BLaER1 (cell line): ENCODE data around the gene KLHL8.

Source experiments
- H3K27ac ChIP-seq: shearing (Covaris generic); formaldehyde crosslinking; 2 replicates; pipeline ENCODE4 v1.8.1; 2022
- H3K27me3 ChIP-seq: shearing (Covaris generic); formaldehyde crosslinking; 2 replicates; pipeline ENCODE4 v1.8.1; 2022
- H3K36me3 ChIP-seq: shearing (Covaris generic); formaldehyde crosslinking; 2 replicates; pipeline ENCODE4 v1.8.1; 2022
- H3K4me1 ChIP-seq: shearing (Covaris generic); formaldehyde crosslinking; 2 replicates; pipeline ENCODE4 v1.8.1; 2022
- H3K4me2 ChIP-seq: shearing (Covaris generic); formaldehyde crosslinking; 2 replicates; pipeline ENCODE4 v1.8.1; 2022
- H3K4me3 ChIP-seq: shearing (Covaris generic); formaldehyde crosslinking; 2 replicates; pipeline ENCODE4 v1.8.1; 2022
- H3K9ac ChIP-seq: shearing (Covaris generic); formaldehyde crosslinking; 2 replicates; pipeline ENCODE4 v1.8.1; 2022
- H3K9me3 ChIP-seq: shearing (Covaris generic); formaldehyde crosslinking; 2 replicates; pipeline ENCODE4 v1.8.1; 2022
- H4K20me1 ChIP-seq: shearing (Covaris generic); formaldehyde crosslinking; 2 replicates; pipeline ENCODE4 v1.8.1; 2022
- Cebpa-rat ChIP-seq: shearing (Covaris generic); IDR thresholded peaks from 2 replicates; pipeline ENCODE4 v1.8.1; 2022

The KLHL8 gene

DNA sequence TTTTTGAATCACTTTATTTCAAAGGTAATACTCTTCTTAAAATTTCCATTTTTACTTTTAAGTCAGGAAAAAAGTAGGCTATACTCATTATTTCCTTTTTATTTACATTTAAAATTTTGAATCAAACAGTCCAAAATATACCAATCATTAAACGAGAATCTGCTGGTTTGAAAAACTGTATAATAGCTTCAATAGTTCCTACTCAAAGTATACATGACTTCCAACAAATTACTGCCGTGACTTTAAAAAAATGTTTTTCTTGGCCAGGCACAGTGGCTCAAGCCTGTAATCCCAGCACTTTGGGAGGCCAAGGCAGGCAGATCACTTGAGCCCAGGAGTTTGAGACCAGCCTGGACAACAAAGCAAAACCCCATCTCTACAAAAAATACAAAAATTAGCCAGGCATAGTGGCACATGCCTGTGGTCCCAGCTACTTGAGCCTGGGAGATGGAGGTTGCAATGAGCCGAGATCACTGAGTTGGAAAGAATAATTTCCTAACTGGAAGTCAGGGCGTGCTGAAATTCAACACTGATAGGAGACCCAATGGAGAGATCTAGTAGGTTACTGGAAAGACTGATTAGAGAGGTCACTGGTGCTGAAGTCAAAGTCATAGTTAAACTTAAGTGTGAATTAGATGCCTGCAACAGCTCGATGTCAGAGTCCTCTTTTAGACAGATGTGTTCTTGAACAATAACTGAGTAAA, 9.0 kb downstream of the KLHL8 start:
- peaks cover 21% of the 10 kb centered on the region for H3K36me3 ChIP-seq
- H3K4me3 ChIP-seq, result no peak overlapping the region
- H3K9ac ChIP-seq, result no peak overlapping the region
- peaks cover 9% of the 10 kb centered on the region; the same call in 1 of the 2 replicates for H3K4me1 ChIP-seq
- H3K27ac ChIP-seq, result no peak overlapping the region
- peaks cover 57% of the 10 kb centered on the region for H4K20me1 ChIP-seq
- peaks cover 19% of the 10 kb centered on the region for H3K9me3 ChIP-seq
- no peak overlapping the region for H3K4me2 ChIP-seq
- H3K27me3 ChIP-seq, result no peaks in the 10 kb centered on the region
- no peak for TF ChIP-seq Cebpa-rat

DNA sequence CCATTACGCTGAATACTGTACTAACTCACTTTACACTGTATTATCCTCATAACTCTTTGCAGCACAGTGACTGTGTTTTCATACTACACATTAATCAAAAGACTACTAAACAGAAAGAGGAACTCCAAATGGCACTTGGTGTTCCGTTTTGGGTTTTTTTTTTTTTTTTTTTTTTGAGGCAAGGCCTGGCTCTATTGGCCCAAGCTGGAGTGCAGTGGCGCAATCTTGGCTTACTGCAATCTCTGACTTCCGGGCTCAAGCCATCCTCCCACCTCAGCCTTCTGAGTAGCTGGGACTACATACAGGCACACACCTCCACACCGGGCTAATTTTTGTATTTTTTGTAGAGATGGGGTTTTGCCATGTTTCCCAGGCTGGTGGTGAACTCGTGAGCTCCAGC, 10.7 kb downstream of the KLHL8 start:
- Histone ChIP-seq H3K9ac (no peak overlapping the region), H3K27ac (no peak overlapping the region), H3K4me1 (peaks cover 9% of the 10 kb centered on the region; the same call in 1 of the 2 replicates), H3K27me3 (no peaks in the 10 kb centered on the region), H3K4me2 (no peak overlapping the region), H3K9me3 (peaks cover 34% of the 10 kb centered on the region), H3K36me3 (peaks cover 34% of the 10 kb centered on the region), H4K20me1 (peaks cover 48% of the 10 kb centered on the region), H3K4me3 (no peak overlapping the region)
- no peak for TF ChIP-seq Cebpa-rat

DNA sequence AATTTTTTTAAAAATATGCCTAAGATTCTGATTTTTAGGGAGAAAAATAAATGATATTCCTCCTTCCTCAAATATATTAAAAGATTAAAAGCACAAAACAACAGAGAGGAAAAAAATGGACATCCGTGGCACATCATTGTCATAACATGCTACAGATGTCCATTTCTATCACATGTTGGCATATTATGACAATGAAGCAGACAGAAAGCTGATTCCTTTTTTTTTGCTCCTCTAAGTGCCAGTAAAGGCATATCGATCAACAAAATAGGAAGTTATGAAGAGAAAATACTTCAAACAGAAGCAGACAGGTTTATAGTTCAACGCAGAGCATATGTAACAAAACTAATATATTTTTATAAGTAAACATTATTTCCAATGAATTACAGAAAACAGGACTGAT, 11.2 kb downstream of the KLHL8 start:
- no peak overlapping the region for H3K27ac ChIP-seq
- peaks cover 9% of the 10 kb centered on the region; the same call in 1 of the 2 replicates for H3K4me1 ChIP-seq
- peaks cover 51% of the 10 kb centered on the region for H4K20me1 ChIP-seq
- no peak overlapping the region for H3K4me3 ChIP-seq
- H3K27me3 ChIP-seq, result no peaks in the 10 kb centered on the region
- H3K4me2 ChIP-seq, result no peak overlapping the region
- peaks cover 38% of the 10 kb centered on the region for H3K9me3 ChIP-seq
- no peak for TF ChIP-seq Cebpa-rat
- H3K9ac ChIP-seq, result no peak overlapping the region
- peaks cover 38% of the 10 kb centered on the region for H3K36me3 ChIP-seq

DNA sequence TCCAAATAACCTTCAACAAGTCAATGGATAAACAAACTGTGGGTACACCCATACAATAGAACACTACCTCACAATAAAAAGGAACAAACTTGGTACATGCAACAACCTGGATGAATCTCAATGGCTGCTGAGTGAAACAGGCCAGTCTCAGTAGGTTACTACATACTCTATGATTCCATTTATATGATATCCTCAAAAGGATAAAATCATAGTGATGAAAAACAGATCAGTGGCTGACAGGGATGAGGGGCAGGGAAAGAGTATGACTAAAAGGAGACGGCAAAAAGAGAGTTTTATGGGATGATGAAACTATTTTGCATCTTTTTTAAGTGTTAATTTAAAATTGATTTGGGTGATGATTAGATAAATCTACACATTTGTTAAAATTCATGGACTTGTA, 15.9 kb downstream of the KLHL8 start:
- Histone ChIP-seq H3K9ac (no peak overlapping the region), H3K27me3 (no peaks in the 10 kb centered on the region), H4K20me1 (peaks cover 42% of the 10 kb centered on the region), H3K27ac (no peak overlapping the region), H3K9me3 (peaks cover 69% of the 10 kb centered on the region), H3K4me3 (no peak overlapping the region), H3K4me1 (peaks cover 5% of the 10 kb centered on the region; the same call in 1 of the 2 replicates), H3K4me2 (no peak overlapping the region), H3K36me3 (peaks cover 61% of the 10 kb centered on the region)
- no peak for TF ChIP-seq Cebpa-rat

DNA sequence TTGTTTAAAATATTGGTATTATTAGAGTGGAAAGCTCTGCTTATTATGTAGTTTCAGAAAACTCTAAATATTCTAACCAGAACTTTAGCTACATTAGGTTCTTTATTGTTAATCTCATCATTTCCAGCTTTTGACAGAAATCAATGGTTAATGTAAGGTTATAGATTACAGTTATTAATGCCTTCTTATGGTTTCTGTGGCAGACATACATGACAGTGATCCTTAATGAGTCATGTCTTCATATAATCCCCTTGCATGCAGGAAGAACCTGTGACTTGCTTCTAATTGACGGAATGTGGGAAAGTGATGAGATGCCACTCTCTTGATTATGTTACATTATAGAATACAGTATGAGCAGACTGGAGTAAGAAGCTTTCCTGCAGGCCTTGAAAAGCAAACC, 23.5 kb downstream of the KLHL8 start:
- Histone ChIP-seq H3K4me2 (no peak overlapping the region), H3K4me1 (no peaks in the 10 kb centered on the region), H3K9me3 (peaks cover 15% of the 10 kb centered on the region), H4K20me1 (peaks cover 58% of the 10 kb centered on the region), H3K36me3 (peaks cover 27% of the 10 kb centered on the region; the same call in 1 of the 2 replicates), H3K27ac (no peak overlapping the region), H3K9ac (no peak overlapping the region), H3K27me3 (no peaks in the 10 kb centered on the region), H3K4me3 (no peak overlapping the region)
- no peak for TF ChIP-seq Cebpa-rat

DNA sequence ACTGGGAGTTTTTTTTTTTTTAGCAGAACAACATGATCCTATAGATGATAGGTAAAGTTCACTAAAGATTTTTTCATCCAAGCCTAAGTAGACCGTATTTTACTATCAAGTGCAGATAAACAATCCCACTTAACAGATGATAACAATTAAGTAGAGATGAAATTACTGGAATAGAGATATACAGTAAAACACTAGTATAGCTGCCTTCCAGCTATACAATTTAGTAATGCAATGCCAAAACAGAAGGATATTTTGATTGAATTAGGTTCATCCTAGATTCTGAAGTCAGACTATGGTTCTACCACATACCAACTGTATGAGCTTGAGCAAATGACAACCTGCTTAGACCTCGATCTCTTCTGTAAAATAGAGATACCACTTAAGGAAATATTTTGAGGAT, 24.3 kb downstream of the KLHL8 start:
- H3K9me3 ChIP-seq, result peaks cover 13% of the 10 kb centered on the region

DNA sequence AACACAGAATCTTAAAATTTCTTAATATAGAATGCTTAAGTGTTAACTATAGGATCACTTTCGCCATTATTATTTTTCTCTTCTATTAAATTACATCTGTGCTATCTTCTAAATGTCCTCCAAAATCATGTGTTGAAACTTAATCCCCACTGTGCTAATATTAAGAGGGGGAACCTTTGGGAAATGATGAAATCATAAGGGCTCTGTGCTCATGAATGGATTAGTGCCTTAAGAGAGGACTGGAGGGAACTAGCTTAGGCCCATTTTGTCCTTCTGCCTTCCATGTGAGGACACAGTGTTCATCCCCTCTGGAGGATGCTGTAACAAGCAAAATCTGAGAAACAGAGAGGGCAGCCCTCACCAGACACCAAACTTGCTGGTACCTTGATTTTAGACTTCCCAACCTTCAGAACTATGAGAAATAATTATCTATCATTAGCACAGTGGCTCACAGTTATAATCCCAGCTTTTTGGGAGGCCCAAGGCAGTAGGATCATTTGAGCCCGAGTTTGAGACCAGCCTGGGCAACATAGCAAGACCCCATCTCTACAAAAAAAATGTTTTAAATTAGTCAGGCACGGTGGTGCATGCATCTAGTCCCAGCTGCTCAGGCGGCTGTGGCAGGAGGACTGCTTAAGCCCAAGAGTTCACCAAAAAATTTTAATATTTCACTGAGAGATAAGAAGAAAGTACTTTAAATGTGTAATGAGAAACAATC, 26.3 kb downstream of the KLHL8 start:
- peaks cover 24% of the 10 kb centered on the region; the same call in 1 of the 2 replicates for H3K36me3 ChIP-seq
- peaks cover 40% of the 10 kb centered on the region for H4K20me1 ChIP-seq
- no peak overlapping the region for H3K9ac ChIP-seq
- TF ChIP-seq Cebpa-rat, result no peak
- H3K27ac ChIP-seq, result no peak overlapping the region
- no peak overlapping the region for H3K4me3 ChIP-seq
- H3K4me2 ChIP-seq, result no peak overlapping the region
- H3K9me3 ChIP-seq, result peaks cover 9% of the 10 kb centered on the region
- no peaks in the 10 kb centered on the region for H3K27me3 ChIP-seq
- no peaks in the 10 kb centered on the region for H3K4me1 ChIP-seq

More for the DNA sequence above, 24.3 kb downstream of the KLHL8 start:
- Histone ChIP-seq H3K36me3 (peaks cover 31% of the 10 kb centered on the region; the same call in 1 of the 2 replicates), H3K27ac (no peak overlapping the region), H4K20me1 (peaks cover 58% of the 10 kb centered on the region), H3K9ac (no peak overlapping the region), H3K4me3 (no peak overlapping the region), H3K4me2 (no peak overlapping the region), H3K4me1 (no peaks in the 10 kb centered on the region), H3K27me3 (no peaks in the 10 kb centered on the region)
- no peak for TF ChIP-seq Cebpa-rat

DNA sequence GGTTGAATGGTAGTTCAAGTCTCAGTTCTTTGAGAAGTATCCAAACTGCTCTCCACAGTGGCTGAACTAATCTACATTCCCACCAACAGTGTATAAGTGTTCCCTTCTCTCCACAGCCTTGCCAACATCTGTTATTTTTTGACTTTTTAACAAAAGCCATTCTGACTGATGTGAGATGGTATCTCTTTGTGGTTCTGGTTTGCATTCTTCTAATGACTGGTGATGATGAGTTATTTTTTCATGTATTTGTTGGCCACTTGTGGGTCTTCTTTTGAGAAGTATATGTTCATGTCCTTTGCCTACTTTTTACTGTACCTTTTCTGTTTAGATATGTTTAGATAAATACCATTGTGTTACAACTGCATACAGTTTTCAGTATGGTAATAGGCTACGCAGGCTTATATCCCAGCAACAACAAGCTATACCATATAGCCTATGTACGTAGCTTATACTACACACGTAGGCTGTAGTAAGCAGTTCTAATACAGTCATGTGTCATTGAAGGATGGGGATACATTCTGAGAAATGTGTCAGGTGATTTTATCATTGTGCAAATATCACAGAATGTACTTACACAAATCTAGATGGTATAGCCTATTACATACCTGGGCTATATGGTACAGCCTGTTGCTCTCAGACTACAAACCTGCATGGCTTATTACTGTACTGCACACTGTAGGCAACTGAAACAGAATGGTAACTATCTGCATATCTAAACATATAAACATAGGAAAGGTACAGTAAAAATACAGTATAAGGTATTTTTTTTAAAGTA, 28.1 kb downstream of the KLHL8 start:
- TF ChIP-seq Cebpa-rat, result no peak
- H3K4me2 ChIP-seq, result no peak overlapping the region
- H3K4me3 ChIP-seq, result no peak overlapping the region

DNA sequence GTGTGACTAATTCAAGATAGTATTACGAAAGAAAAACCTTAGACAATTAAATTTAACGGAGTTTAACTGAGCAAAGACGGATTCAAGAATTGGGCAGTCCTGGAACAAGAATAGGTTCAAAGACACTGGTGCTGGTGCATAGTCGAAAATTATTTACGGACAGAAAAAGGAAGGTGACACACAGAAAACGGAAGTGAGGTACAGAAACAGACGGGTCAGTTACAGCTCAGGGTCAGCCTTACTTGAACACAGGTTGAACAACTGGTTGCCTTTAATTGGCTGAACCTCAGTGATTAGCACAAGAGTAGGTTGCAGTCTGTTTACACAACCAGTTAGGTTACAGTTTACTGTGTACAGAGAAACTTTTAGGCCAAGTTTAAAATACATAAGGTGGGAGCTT, 31.5 kb downstream of the KLHL8 start:
- Histone ChIP-seq H3K4me2 (no peak overlapping the region), H3K27ac (no peak overlapping the region)

More for the DNA sequence above, 28.1 kb downstream of the KLHL8 start:
- Histone ChIP-seq H3K4me1 (no peaks in the 10 kb centered on the region), H4K20me1 (peaks cover 22% of the 10 kb centered on the region), H3K36me3 (peaks cover 24% of the 10 kb centered on the region; the same call in 1 of the 2 replicates), H3K9me3 (peaks cover 9% of the 10 kb centered on the region), H3K27ac (no peak overlapping the region), H3K9ac (no peak overlapping the region), H3K27me3 (no peaks in the 10 kb centered on the region)

More for the DNA sequence above, 31.5 kb downstream of the KLHL8 start:
- H3K9me3 ChIP-seq, result peaks cover 9% of the 10 kb centered on the region
- H3K9ac ChIP-seq, result no peak overlapping the region
- no peak overlapping the region for H3K4me3 ChIP-seq
- peaks cover 35% of the 10 kb centered on the region; the same call in 1 of the 2 replicates for H3K36me3 ChIP-seq
- H3K27me3 ChIP-seq, result no peaks in the 10 kb centered on the region; the same call in 1 of the 2 replicates
- peaks cover 13% of the 10 kb centered on the region; the same call in 1 of the 2 replicates for H4K20me1 ChIP-seq
- no peak for TF ChIP-seq Cebpa-rat
- H3K4me1 ChIP-seq, result no peaks in the 10 kb centered on the region
